HG02642 (cell line): Measurements from ENCODE around the gene CHN1.

ENCODE experiments used
- ATAC-seq: cut with Tn5 transposase; IDR thresholded peaks from one replicate; pipeline ENCODE4 v1.9.1; 2021; ENCODE audit warnings: mild to moderate bottlenecking; ENCODE audit not compliant: unreplicated experiment, poor library complexity

CHN1 gene

DNA sequence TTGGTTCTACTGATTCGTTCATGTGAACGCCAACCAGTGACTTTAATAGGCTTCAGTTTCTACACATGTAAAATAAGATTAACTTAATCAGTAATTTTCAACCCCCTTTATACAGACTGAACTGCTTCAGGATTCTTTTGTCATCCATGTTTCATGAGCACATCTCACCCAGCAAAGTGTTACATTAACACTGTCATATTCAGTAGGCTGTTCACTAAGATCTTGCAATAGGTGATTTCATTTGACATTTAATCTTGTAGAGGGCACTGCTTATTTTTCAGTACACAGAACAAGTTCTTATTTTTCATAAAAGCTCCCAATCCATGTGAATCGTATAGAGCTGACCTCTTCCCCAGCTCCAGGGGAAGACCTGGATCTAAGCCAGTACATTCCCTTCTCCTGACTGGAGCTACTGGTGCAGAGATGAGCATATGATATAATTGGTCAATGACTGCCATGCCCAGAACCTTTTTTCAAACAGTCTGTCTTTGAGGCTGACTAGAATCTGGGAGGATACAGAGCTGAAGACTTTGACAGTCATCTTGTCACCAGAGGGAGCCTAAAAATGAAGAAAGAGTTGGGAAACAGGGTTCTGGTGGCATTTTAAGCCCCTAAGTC lies 168.7 kb downstream of the CHN1 start:
- no peak for ATAC-seq

DNA sequence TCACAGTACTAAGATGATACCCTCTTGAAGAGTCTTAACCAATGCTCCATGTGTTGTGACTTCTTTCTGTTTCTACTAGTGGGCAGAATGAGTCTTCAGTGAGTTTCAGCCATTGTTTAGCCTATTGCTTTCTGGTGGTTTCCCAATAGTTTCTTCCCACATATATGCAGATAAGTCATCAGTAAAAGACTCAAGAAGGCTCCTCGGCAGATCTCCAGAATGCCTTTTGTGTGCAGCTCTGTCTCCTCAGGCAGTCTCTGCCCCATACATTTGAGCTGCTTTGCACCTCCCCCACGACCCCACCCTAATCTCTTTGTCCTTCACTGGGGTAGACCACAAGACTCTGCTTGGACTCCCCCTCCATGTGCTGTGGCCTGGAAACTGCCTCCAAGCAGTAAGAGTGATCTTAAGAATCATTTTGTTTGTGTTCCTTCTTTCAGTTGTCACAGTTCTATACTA lies 169.4 kb downstream of the CHN1 start:
- ATAC-seq: peak; percentile 69

DNA sequence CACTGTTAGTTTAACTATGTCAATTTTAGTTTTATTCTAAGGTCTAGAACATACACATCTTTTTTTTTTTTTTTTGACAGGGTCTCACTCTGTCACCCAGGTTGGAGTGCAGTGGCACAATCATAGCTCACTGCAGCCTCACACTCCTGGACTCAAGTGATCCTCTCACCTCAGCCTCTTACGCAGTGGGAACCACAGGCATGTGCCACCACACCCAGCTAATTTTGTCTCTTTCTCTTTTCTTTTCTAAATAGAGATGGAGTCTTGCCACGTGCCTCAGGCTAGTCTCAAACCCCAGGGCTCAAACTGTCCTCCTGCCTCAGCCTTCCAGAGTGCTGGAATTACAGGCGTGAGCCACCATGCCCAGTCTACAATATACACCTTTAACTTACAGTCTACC lies 171.4 kb downstream of the CHN1 start:
- ATAC-seq: no peak

DNA sequence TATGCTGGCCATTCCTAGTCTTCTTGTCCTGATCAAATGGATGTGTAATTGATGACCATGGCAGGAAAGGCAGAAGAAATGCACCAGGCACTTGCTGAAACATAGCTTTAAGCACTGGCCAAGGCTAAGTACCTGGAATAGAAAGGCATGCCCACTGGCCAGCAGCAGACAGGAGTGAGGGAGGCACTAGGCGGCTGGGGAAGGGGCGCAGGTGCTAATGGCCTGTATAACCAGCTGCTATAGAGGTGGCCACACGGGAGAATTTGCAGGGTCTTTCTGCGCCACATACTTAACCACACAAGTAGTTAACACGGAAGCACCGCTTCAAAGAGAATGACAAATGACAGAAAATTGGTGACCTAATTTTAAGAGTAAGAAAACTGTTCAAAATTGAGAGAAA lies 174.6 kb downstream of the CHN1 start:
- ATAC-seq: no peak

DNA sequence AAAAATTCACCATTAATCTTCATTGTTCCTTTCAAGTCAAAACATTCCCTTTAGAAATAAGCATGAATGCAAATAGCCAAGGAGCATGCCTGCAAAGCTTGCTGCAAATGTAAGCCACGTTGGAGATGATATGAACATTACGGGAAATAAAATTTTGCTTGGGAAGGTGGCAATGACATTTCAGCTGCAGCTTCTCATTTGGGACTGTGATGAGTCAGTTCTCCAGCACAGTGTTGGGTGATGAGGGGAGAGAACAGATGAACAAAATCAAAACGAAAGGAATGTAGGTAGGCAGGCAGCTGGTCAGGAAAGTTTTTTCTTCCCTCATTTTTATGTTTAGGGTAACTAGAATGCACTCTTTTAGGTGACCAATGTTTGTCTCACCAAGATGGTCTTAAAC lies 175.6 kb downstream of the CHN1 start:
- ATAC-seq: no peak

DNA sequence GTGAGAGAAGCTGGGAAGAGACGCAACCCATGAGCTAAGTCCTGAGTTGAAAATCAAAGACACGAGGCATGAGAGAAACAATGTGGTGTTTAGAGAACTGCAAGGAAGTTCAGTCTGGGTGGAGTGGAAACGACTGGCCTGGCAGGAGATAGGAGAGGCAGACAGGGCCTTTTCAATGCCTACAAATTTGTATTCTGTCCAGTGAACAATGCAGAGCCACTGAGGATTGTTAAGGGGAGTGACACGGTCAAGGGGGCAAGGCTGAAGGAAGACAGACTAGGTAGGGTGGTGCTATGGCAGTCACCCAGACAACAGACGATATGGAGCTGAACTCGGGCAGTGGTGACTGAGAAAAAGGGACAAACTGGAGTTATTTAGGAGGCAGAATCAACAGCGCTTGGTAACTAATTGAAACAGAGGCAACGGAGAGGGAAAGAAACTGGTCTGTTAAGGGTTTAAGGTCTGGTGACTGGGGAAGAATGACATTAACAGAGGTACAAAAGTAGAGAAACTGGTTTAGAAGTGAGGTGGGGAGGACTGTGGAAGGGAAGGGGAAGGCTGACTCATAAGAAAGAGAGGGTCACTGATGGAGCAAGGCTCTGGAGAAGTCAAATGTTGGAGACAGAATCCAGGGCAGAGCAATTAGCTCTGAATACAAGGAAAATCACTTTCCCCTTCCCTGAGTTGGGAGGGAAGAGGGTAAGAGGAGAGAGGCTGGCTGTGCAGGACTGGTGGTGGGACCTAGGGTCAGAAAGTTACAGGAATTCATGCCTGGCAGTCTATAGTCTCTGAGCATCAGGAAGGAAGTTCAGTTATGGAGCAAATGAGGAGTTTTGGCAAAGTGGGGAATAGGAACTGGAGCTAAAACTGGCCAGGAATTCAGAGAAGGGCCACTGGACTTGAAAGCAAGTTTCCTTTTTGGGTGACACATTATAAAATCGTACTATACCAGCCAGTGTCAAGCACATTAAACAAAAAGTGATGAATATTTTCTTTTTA lies 177.5 kb downstream of the CHN1 start:
- ATAC-seq: no peak

DNA sequence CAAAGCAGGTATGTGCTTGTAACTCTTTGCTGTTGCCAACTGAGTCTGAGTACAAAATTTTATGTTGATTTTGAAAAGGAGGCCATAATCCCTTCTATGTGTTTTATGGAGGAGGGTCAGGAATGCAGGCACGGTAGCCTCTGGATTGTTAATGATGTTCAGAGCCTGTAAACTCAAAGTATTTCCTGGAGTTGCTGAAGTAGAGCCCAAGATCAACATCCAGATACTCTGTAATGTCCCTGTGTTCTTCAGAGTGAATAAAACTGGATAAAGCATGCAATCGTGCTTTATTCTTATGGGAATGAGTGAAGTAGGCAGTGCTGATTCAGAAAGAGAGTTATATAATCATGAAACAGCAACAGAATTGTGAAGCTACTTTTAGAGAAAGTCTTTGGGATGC lies 179.1 kb downstream of the CHN1 start:
- no peak for ATAC-seq

DNA sequence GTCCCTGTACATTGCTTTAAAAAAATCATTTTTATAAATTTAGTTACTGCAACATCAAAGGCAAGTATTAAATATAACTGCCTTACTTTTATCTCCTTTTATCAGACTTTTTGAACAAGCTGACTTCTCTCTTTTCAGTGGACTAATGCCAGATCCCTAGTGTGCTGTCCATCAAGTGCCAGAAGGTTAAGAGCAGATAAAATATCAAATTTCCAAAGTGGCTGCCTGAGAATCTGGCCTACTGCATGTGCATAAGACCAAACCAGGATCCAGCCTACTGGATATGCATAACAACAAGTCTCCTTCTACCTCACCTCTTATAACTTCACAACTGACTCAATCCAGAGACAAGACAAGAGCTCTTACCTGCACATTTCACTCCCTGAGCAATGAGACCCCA lies 181.1 kb downstream of the CHN1 start:
- ATAC-seq: no peak

DNA sequence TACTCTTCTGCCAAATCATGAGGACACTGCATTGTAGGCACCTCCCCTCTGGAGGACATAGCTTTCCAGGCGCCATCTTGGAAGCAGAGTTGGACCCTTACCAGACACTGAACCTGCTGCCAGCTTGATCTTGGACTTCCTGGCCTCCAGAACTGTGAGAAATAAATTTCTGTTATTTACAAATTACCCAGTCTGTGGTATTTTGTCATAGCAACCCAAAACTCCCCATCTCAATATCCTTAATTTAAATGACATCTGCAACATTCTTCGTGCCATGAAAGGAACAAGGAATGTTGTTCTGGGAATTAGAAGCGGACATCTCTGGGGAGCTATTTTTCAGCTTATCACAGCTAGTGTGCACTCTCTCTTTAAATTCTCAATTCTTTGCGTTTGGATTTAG lies 183.6 kb downstream of the CHN1 start:
- ATAC-seq: no peak

DNA sequence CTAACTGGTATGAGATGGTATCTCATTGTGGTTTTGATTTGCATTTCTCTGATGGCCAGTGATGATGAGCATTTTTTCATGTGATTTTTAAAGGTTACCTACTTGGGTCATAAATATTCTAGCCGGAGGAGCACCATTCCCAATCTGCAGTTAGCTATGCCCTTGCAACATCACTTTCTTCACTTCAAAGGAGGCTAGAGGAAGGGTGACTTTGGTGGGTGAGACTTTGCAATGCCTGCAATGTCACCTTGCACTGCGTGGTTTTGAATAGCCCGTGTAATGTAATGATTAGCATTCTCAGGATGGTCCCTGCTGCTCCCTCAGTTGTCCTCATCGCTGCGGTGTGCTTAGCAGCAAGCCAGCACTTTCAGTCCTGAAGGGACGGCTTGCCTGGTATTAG lies 184.8 kb downstream of the CHN1 start:
- no peak for ATAC-seq

DNA sequence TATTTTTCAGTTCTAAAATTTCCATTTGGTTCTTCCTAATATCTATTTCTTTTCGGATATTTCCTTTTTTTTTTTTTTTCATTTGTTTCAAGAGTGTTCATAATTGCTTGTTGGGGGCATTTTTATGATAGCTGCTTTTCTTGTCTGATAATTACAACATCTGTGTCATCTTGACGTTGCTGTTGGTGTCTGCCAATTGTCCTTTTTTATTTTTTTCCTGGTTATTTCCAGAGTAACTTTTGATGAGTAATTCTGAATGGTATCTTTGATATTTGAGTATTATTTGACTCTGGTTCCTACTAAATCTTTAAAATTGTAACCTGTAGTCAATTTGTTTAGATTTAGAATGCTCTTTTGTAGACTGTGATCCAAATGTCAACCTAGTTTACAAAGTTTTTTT lies 189.7 kb downstream of the CHN1 start:
- ATAC-seq: no peak

DNA sequence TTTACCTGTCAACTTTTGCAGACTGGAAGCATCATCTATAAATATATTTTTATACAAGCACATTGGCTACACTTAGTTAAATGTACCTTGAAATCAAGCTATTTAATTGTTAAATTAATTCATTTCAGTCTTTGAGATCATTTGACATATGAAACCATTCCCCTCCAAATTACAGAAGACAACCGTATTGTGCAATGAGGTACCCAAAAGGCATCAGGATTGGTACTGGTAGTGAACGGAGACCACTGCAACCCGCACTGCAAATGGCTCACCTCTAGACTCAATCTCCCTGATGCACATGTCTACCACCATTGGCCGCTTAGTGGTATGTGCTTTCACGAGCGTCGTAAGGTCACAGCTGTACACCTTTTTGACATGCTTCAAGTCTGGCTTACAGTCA lies 193.1 kb downstream of the CHN1 start:
- no peak for ATAC-seq

DNA sequence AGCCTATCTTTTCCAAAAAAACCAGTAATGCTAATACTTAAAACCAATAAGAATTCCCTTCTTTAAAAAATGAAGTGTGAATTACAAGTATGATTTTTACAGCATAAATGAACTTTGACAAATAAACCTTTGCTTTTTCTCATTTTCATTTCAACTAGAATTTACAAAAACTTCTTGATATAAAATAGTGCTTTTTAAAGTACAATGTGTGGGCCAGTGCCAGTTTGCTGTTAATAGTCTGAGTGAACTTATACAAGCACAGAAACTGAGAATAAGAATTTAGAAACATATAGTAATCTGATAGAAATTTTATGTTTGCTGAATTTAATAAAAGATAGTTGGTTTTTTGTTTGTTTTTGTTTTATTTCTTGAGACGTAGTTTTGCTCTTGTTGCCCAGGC lies 197.2 kb downstream of the CHN1 start:
- no peak for ATAC-seq

DNA sequence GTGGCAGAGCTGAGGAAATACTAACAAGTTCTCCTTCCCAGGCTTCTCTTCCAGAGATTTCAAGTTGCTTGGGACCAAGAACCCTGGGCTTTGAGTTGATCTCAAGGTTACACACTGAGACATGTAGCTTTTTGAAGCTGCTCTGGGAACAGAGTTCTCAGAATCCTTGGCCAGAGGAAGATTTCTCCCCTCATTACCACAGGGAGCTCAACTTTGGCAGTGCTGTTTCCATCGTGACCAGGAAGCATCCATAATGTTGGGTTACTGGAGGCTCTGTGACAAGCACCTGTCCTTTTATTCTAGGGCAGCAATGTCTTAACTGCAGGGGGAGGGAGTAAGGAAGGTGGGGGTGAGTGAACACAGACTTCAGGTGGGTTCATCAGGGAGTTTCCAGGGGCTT lies 199.4 kb downstream of the CHN1 start:
- ATAC-seq: no peak

DNA sequence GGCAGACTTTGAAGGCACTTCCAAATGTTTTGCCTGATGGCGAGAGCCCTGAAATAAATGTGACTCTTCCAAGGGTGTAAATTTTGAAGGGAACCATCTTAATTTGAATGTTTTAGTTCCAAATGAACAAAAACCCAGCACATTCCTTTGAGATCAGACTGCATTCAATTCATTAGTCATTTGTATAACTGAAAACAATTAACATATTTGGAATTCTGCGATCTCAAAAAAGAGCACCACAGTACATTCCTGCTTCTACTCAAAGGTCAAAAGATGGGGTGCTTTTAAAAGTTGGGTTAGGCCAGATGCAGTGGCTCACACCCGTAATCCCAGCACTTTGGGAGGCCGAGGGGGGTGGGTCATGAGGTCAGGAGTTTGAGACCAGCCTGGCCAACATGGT lies 202.7 kb downstream of the CHN1 start:
- no peak for ATAC-seq

DNA sequence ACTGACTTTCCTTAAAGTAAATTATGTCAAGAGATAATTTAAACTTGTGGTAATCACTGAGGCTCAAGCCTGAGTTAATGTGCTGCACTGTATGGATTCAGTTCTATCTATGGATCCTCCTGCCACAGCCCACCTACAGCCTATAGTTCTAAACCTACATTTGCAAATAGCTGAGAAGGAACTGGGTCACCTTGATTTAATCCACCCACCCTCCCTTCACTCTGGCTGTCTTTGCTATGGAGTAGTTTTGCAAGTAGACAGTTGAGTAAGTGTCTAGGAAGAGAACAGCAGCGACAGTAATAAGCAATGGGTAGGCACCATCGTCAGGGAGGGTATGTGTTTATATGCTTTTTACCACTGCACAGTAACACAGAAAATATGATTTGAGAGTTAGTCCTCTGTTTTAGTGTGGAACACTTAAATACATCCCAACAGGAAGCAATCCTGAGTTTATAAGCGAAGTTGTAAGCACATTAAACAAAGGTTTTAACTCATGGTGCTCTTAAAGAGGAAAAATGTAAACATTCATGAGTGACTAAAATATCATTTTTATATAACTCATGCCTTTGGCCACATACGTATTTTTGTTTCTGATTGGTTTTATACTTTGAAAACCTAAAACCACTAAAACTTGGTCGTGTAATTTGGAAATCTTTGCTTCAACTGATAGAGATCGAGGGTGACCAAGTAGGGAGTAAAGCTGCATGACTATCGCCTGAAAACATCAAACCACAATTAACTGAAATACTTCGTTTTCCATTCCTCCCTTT lies 204.6 kb downstream of the CHN1 start:
- ATAC-seq: no peak

DNA sequence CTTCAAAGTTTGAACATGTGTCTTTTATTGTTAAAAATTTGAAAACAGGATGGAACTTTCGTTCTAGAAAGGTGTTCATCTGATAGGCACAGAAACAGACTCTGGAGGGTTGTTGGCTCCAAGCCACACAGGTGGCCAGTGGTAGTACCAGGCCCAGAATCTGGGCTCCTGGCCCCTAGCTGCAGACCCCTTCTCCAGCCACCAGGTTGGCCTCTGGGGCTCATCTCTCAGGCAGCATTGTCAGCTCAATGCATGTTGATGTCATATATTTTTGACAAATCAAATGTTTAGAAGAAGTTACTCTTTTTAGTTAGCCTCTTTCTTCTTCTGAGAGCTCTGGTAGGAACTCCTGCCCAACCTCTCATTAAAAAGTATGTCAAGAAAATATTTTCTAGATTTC lies 206.4 kb downstream of the CHN1 start:
- no peak for ATAC-seq

DNA sequence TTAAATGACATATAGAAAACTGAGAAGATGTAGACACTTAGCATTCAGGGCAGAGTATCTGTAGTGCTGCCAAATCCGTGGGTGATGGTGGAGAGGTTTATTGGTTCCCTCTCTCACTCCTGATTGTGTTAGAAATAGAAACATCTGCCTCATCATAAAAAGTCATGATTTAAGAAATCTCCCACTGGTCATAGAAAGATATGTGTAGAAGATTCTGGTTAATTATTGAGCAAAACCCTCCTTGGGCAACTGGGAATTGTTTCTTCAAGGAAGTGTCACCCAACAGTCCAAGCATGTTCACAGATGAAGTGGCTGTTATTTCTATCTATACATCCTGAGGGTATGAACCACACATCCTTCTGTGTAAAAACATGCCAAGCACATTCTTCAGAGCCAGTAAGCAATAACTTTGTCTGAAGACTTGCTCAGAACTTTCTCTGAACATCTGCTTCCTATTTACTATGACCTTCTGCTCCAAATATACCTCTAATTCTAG lies 207.4 kb downstream of the CHN1 start:
- ATAC-seq: no peak

DNA sequence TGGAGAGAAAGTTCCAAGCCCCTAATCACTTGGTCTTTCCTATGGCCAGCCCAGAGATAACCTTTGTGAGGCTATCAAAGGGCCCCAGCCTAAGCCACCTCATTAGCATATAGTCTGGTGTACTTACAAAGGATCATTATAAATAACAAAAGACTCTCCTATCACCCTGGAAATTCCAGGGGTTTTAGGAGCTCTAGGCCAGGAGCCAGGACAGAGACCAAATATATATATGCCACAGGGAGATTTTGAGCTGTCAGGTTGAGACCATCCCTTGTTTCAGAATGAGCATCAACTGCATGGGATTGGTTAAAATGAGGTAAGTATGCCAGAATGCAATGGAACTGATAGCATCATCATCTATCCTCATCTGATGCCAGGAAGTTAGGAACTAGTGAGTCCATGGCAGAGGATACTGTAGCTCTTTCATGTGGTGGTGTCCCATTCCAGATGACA lies 208.8 kb downstream of the CHN1 start:
- ATAC-seq: no peak

DNA sequence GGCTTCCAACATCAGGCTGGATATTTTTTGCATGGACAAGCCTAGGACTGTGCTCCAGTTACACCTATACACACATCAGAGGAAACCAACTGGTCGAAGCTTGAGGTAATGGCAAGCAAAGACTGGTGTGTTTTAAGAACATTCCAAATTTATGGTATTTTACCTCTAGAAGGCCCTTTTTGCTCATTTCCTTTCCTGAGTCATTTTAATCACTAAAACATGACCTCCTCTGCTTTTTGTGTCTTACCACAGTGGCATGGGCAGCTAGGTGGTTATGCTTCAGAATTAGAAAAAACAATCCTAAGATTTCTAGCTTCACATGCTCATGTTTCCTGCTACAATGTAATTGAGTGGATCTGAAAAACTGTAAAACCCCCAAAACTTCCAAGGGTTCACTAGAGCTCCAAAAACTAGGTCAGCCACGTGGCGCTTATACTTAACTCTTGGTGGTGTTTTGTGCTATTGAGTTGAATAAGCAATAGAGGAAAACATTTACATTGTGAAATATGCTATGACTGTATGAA lies 210.3 kb downstream of the CHN1 start:
- ATAC-seq: no peak
